HG03039 (cell line): Measurements from ENCODE around the gene PLEKHG5.

ENCODE experiments used
- ATAC-seq: cut with Tn5 transposase; IDR thresholded peaks from one replicate; pipeline ENCODE4 v1.9.1; 2021; ENCODE audit warnings: mild to moderate bottlenecking, moderate library complexity; ENCODE audit not compliant: unreplicated experiment

The PLEKHG5 gene, protein sequence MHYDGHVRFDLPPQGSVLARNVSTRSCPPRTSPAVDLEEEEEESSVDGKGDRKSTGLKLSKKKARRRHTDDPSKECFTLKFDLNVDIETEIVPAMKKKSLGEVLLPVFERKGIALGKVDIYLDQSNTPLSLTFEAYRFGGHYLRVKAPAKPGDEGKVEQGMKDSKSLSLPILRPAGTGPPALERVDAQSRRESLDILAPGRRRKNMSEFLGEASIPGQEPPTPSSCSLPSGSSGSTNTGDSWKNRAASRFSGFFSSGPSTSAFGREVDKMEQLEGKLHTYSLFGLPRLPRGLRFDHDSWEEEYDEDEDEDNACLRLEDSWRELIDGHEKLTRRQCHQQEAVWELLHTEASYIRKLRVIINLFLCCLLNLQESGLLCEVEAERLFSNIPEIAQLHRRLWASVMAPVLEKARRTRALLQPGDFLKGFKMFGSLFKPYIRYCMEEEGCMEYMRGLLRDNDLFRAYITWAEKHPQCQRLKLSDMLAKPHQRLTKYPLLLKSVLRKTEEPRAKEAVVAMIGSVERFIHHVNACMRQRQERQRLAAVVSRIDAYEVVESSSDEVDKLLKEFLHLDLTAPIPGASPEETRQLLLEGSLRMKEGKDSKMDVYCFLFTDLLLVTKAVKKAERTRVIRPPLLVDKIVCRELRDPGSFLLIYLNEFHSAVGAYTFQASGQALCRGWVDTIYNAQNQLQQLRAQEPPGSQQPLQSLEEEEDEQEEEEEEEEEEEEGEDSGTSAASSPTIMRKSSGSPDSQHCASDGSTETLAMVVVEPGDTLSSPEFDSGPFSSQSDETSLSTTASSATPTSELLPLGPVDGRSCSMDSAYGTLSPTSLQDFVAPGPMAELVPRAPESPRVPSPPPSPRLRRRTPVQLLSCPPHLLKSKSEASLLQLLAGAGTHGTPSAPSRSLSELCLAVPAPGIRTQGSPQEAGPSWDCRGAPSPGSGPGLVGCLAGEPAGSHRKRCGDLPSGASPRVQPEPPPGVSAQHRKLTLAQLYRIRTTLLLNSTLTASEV

DNA sequence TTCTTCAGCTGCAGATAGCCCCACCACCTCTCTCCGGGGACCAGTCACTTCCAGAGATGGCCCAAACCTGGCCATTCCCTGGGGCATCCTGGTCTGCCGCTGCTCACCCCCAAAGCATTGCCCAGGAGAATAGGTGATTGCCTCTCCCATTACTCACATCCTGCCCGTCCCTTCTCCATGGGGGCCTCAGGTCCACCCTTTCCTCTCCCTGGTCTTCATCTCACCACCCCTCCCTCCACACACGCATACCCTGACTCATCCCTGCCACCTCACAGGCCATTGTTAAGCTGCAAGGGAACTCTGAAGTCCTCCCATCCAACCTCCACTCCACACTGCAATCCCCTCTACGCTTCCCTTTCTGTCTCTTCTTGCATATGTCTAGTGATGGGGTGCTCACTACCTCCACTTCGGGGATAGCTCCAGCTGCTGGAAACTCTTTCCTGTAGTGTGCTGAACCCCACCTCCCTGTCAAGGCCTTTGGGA, at the start of gene PLEKHG5:
PLEKHG5 (minus strand) TSS at position 188 of the 483 bp plus-strand sequence. CDS start 14,096 bp downstream, outside the sequence.
- ATAC-seq, result no peak

DNA sequence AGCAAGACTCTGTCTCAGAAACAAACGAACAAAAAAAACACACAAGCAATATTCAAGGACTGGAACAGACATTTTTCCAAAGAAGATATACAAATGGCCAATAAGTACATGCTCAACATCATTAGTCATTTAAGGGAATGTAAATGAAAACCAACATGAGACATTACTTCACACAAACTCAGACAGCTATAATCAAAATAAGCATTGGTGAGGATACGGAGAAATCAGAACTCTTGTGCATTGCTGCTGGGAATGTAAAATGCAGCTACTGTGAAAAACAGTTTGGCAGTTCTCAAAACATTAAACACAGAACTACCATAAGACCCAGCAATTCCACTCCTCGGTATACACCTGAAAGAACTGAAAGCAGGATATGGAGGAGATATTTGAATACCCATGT, 47.5 kb upstream of the PLEKHG5 start:
- no peak for ATAC-seq

DNA sequence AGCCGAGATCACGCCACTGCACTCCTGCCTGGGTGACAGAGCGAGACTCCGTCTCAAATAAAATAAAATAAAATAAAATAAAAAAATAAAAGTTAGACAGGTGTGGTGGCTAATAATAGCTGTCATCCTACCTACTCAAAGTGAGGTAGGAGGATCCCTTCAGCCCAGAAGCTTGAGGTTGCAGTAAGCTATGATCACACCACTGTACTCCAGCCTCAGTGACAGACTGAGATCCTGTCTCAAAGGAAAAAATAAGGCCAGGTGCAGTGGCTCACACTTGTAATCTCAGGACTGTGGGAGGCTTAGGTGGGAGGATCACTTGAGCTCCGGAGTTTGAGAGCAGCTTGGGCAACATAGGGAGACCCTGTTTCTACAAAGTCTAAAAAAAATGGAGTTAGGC, 44.8 kb upstream of the PLEKHG5 start:
- ATAC-seq, result no peak

DNA sequence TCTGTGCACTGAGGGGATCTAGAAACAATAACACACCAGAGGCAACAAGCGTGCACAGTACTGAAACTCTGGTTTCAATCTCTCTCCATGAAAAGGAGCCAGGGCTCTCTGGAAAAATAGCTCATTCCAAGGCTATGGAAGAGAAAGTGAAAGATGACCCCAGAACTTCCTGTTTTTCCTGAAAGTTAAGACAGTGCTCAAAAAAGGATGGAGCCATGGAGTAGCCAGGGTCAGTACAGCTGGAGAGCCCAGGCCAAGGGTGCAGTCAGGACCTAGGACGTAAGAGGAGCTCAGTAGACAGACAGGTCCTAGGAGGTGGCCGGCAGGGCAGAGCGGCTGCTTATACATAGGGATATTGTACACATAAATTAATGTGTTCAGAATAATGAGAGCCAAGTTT, 43.7 kb upstream of the PLEKHG5 start:
- ATAC-seq, result no peak

DNA sequence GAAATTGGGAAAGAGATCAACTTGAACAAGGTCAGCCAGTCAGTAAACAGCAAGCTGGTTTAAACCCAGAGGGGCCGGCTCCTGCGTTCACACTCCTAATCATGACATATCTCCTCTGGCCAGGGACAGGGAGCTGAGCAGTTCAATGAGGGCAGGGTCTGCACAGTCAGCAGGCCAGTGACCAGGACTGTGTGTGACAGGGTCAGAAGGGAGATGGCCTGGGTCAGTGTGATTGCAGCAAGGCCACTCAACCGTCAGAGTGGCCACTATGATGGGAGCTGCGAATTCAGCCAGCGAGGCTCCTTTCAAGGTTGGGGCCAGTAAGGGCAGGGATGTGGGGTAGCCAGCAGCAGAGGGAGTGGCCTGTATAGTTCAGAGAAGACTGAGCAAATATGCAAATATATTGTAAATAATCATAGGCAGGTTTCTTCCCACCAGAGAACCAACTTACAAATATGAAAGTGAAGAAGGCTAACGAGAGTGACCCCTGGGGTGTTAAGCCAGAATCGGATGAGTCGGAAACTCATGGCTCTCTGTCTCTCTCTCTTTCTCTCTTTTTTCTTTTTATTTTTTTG, 42.9 kb upstream of the PLEKHG5 start:
- ATAC-seq, result no peak

DNA sequence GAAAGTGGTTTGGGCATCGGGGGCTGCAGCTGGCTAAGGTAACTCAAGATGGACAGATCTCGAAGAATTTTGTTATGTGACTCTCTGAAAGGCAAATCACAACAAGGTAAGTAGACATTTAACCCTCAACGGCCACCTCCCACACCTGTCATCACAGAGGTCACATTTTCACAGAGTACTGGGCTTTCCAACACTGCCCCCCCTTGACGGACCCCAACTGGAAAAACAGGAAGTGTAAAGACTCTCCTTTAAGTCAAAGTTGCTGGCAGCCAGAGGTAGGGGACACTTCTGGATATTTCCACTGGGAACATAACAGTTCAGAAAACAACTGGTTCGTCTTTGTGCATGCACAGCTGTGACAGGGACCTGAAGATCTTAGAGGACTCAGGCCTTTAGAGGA, 40.5 kb upstream of the PLEKHG5 start:
- ATAC-seq, result no peak

DNA sequence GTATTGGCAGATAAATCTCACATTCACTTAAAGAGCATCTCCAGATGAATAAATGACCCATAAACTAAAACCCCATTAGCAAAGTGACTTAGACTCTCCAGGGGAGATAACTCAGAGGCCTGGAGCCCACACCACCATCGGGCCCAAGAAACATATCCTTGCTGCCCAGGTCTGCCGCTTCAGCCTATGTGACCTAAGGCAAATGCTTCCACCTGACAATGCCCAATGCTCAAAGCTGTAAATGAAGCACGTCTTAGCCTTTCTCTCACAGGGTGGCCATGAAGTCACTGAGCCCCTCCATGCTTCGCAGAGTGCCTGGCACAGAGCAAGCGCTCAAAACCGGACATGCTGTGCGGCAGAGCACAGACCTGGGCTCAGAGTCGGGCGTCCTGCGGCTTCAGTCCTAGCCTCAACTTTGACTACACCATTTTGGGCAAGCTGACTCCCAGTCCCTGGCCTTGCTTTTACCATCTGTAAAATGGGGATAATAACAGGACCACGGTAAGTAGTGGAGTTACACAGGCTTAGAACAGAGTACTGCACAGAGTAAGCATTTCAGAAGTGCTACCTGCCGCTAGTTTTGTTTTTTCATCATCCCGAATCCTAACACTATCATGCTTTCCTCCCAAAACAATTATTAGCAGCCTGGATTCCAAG, 39.2 kb upstream of the PLEKHG5 start:
- no peak for ATAC-seq

DNA sequence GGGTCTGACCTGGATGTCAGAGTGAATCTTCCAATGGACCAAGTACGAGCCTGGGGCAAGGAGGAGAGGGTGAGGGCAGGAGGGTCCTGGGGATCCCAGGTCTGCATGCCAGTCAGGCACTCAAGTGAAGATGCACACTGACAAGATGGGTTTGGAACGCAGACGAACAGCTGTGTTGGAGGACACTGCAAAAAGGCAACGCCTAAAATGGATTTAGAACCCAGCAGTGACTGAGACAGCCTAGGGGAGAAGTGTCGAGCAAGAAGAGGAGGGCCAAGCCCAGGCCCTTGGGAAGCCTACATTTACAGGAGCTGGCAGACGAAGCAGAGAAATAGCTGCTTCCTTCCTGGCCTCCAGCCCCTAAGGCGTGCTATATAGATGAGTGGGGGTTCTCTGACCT, 37.0 kb upstream of the PLEKHG5 start:
- no peak for ATAC-seq

DNA sequence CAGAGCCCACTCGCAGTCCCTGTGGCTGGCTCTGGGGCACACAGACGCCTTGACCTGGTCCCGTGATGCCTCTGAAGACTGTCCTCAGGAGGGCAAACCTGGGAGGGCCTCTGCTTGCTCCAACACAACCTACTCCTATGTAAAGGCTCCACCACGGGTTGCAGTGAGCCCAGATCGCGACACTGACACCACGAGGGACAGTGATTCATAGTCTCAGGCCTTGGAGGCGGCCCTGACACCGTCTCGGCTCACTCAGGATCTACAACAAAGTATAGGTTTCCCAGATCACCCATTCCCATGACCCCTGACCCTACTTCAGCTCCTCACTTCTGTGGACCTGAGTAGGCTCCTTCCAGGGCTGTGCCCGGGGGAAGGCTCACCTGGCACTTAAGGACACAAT, 34.8 kb upstream of the PLEKHG5 start:
- ATAC-seq, result no peak

DNA sequence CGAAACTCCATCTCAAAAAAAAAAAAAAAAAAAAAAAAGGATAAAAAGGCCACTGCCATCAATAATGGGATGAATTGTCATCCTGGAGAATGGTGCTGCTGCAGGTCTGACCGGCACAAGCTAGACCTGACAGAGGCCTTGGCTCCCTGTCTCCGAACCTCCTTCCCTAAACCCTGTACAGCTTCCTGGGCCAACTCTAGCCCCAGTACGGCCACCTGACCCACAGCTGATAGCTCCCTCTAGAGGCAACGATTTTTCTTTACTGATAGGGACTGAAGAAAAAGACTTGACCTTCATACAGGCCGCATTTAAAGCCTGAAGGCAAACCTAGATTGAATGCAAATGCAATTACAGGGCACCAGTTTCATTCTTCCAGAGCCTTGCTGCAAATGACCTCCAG, 32.1 kb upstream of the PLEKHG5 start:
- no peak for ATAC-seq

DNA sequence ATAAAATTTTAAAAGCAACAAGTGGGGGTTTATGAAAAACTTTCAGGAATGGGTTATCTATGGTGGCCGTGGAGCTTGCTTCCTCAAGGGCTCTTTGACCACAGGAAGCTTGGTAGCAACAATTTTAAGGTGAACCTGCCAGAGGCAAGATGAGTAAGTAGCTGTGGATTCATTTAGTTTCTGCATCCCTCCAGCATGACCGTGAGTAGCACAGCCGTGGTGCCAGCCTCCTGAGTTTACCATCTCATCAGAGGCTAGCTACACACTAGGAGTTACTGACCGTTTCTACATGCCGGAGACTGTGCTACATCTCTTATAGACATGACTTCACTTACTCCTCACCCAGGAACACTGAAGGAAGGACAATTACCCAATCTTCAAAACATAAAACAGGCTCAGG, 30.1 kb upstream of the PLEKHG5 start:
- ATAC-seq, result no peak

DNA sequence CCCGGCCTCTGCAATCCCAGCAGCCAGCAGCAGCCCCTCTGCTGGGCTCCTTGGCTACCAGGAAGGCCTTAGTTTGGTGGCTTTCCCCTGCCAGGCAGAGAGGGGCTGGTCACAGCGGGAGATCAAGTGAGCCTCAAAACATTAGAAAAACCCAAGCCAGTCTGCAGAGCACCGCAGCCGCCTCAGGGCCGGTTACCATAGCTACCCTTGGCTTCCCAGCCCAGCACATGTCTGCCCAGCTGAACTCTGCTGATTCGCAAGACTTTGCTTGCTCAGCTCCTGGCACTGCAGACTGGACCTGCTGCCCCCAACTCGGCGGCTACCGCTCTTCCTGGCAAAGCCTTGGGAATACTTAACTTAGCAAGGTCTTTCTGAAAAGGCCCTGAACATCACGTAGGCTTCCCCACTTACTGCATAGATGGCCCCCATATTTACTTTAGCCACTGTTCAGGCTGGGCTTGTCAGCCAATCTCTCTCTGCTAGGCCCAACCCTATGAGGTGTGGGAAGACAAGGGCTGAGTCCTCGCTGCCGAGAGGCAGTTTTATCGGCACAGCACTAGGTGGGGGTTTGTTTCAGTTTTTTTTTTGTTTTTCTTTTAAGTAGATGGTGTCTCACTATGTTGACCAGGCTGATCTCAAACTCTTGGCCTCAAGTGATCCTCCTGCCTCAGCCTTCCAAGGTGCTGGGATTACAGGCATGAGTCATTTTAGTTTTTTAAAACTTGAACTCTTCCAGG, 28.6 kb upstream of the PLEKHG5 start:
- ATAC-seq, result no peak

DNA sequence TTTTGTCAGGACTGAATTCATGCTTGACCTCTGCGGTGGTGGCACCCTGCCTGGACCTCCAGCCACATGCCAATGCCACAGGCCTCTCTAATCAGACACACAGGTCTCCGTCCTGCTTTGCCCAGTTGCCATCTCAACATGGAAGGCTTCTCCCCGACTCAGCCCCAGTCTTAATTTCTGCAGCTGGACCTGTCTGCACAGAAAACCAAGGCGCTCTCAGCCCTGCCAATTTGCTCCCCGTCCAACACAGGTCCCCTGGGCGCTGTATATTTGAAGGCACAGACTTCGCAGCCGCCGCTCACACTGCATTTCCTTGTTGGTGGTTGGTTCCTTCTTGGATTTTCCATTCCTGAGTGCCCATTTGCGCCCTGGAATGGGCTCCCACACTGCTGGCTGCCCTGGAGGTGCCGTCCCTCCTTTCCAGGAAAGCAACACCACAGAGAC, 28.0 kb upstream of the PLEKHG5 start:
- no peak for ATAC-seq

DNA sequence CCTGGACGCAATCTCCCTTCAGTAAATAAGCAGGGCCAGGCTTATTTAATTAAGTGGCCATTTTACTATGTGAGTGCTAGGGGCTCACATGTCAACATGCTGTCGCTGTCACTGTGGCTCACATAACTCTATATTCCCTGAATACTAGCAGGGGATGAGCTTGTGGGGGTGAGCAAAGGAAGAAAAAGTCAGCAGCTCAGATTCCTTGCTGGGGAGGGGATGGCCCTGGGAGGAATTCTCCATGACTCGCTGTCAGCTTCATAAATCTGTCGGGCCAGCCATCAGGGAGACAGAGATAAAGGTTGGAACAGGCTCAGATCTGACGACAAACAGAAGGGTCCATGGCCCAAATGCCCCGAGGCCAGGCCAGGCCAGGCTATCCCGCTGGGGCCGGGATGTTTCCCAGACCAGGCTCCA, 26.0 kb upstream of the PLEKHG5 start:
- ATAC-seq, result no peak

DNA sequence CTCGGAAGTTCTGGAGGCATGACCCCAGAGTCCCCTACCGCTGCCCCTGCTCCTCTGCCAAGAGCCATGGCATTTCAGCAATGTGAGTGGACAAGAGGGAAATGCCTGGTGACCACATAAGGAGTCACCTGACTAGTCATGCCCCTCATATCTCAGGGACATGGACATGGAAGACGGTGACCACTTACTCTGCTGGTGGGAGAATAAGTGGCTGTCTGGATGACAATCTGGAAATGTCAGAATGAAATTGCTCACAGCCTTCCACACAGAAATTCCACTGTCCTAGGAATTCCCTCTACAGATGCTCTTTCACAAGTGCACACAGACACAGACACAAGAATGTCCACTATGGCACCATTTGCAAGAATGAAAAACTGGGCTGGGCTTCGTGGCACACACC, 24.3 kb upstream of the PLEKHG5 start:
- no peak for ATAC-seq

DNA sequence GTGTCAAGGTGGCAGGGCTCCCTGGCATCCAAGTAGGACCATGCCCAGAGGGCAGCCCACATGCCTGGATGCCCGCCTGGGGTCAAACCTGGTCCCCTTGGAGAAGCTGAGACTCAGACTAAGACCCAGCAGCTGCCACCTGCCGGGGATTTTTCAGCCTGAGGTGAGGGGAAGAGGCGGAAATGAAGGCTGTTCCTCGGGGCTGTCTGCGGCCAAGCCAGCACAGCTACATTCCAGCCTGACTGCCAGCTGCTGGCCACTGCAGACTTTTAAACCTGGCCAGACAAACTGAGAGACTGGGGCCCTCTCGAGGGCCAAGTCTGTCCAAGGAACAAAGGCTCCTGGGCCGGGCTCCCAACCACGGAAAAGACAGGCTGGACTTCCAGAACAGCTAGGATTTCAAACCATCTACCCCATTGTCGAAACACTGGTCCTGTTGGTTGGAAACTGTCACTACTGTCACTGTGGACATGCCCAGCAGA, 21.9 kb upstream of the PLEKHG5 start:
- no peak for ATAC-seq

DNA sequence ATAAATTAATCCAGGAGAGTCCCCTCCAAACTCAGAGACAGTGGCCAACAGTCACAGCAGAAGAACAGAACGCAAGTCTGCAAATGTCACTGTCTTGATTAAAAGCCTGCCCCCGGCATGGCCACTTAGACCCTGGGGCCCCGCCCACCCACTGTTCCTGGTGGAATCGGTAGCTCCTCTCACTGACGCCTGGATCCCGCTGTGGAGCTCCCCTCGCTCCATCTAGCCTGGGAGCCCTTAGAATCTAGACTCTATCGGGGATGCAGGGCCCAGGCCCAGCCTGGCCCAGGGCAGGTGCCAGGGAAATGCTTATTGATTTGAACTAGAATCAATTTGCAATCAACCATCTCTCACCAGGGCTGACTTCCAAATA, 21.4 kb upstream of the PLEKHG5 start:
- ATAC-seq, result no peak

DNA sequence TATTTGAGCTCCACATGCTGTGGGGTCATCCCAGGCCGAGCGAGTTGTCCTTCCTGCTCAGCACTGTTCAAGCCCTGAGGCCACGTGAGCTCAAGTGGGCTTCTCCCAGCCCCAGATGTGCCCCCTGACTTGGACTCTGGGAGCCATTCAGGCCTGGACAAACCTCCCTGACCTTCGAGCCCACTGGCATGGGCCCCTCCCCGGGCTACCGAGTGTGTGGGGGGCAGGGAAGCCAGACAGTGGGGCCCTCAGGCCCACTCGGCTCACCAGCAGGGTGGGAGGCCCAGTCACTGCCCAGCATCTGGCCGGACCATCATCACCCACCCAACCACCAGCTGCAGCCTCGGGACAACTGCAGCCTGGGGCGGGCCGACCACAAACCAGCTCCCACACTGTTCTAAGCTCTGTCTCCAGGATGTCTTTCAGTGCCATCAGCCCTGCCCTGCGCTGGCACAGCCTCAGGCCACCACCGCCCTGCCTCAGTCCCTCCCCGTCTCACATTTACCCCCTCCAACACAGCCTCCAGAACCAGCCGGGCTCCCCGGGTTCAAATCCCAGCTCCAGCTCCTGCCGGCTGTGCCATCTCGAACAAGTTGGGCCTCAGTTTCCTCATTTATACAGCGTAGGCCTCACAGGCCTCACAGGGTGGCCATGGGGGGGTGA, 20.9 kb upstream of the PLEKHG5 start:
- no peak for ATAC-seq

DNA sequence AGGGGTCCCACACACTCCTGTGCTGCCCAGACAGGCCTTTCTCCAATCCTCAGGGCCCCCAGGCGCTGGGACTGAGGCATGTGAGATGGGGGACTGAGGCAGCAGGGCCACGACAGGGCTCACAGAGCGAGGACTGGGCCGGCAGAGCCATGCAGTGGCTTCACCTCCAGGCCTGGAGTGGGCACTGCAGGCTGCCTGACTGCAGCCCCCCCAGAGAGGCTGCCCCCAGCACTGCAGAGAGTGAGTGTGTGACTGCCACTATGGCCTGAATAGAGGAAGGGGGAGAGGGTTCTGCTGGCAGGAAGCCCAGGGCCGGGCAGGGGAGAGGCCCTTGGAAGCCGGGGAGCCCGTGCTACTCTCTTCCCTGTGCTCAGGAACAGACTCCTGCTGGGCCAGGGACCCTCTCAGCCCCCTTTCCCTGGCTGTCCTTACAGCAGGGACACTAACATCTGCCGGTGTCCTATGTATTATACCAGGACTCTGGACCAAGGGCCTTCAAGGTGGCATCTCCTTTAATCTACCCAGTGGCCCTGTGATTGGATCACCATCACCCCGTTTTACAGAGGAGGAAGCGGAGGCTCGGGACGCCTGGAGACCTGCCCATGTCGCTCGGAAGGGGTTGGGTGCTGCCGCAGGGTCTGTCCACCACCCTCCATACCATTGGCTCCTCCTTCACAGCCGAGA, 20.2 kb upstream of the PLEKHG5 start:
- ATAC-seq, result no peak
